GM12875 (cell line): ENCODE data around the gene POLR1C.

ENCODE experiments used
- H3K4me3 ChIP-seq: one replicate; pipeline ENCODE4 v1.5.1; 2011; ENCODE audit warnings: low read depth, low read length, control low read depth
- TF ChIP-seq, protein P1 (sequence below): IDR thresholded peaks from 2 replicates; pipeline ENCODE4 v1.5.1; 2011; ENCODE audit warnings: low read depth, mild to moderate bottlenecking, control low read depth, inconsistent platforms, low read length, moderate library complexity, borderline replicate concordance; ENCODE audit not compliant: insufficient read depth

Gene POLR1C

DNA sequence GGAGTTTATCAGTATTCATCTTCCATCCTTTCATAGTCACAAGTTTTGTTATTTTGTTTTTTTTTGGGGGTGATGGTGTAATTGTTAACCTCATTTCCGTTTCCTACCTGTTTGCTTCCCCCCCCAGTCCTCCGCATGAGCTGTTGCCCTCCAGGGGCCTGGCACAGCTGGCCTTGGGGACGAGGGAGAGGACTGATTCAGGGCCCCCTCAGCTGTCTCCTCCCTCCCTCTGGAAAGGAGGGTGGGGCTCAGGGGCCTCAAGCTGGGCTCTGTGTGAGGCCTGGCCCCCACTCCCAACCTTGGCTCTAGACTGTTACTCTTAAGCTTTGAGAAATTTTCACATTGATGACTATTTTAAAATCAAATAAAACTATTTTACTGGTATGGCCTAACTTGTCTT lies 10.7 kb upstream of the POLR1C start:
- H3K4me3 ChIP-seq: no peak overlapping the region
- TF ChIP-seq, protein P1, sequence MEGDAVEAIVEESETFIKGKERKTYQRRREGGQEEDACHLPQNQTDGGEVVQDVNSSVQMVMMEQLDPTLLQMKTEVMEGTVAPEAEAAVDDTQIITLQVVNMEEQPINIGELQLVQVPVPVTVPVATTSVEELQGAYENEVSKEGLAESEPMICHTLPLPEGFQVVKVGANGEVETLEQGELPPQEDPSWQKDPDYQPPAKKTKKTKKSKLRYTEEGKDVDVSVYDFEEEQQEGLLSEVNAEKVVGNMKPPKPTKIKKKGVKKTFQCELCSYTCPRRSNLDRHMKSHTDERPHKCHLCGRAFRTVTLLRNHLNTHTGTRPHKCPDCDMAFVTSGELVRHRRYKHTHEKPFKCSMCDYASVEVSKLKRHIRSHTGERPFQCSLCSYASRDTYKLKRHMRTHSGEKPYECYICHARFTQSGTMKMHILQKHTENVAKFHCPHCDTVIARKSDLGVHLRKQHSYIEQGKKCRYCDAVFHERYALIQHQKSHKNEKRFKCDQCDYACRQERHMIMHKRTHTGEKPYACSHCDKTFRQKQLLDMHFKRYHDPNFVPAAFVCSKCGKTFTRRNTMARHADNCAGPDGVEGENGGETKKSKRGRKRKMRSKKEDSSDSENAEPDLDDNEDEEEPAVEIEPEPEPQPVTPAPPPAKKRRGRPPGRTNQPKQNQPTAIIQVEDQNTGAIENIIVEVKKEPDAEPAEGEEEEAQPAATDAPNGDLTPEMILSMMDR: no peak

DNA sequence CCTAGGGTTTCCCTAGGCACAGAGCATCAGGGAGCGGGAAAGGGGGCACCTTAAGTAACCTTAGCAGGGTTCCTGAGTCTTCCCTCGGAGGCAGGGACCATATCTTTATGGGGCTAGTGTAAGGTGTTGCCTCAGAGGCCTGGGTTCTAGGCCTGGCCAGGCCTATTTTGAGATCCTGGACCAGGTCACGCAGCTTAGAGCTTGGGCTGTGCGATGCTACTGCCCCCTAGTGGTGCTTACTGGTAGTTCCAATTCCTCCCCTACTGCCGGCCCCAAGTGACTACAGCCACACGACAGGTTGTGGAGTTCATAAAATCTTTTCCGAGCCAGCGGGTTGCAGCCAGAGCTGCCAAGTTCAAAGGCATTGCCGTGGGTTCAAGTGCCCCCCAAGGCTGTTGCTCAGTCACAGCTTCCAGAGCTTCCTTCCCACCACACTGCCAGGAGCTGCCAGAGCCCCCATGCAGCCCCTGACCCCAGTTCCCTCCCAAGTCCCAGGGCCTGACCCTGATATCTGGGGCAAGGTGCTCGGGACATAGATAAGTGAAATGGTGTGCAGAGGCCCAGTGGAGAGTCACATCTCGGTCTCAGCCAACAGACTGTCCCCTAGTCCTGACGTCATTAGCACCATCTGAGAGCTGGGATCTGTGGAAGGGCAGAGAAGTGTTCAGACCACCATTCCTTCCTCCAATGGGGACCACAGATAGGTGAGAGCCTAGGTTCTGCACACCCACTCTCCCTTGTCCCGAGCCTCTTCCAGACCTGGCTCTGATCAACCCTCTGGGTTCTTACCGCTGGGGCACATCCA lies 10.0 kb upstream of the POLR1C start:
- TF ChIP-seq, protein P1: peak; percentile 92
- H3K4me3 ChIP-seq: no peak overlapping the region

DNA sequence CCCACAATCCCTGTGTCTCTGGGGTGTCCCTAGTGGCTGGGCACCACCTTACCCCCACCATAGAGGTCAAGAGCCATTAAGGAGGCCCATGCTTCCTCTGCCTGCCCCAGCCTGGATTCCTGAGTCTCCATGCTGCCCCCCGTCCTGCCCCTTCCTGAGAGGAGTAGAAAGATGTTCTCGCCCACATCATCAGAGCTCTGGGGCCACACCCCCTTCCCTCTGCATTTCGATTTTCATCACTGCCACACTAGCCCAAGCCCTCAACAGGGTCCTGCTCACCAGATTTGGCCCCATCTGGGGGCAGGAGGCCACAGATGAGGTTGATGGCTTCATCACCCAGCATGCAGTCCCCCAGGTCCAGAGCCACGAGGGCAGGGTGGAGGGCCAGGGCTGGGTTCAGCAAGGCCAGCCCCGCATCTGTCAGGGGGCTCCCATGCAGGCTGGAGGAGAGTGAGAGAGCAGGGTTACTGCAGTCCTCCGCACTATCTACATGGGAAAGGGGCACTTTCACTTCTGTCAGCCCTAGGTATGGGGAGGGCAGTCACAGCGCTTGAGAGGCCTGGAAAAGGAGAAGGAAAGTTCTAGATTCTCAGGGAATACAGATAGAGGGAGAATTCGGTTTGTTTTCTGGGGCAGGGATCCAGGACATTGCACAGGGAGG lies 8.3 kb upstream of the POLR1C start:
- H3K4me3 ChIP-seq: no peak overlapping the region
- TF ChIP-seq, protein P1: no peak

DNA sequence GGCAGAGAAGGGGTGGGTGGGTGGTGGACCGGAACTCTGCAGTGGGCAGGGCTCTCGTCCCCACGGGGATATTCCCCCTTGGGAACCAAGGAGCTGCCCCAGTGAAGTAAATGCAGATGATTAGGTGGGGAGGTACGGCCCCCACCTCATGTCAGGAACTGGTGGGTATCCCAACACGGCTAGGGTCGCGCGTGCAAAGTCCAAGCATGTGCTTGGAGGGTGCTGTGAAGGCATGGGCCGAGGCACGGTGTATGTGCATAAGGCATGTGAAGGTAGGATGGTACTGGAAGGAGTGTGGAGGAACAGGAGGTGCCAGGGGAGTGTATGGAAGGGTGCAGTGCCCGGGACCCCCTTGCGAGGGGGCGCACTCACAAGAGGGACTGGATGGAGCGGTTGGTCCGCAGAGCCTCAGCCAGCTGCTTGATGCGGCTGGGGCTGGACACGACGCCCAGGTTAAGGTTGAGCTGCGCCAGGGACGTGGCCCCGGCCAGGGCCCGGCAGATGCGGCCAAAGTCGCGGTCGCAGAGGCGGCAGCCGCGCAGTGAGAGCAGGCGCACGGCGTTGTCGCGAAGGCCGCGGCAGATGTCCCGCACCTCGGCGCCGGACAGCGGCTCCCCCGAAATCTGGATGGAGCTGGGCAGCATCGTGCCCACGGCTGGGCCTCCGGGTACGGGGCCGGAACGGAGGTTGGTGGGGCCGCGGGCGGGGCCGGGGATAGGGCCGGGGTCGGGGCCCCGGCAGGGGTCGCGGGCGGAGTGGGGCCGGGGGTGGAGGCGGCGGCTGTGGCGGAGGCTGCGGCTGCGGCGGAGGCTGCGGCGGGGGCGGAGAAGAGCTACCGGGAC lies 7.5 kb upstream of the POLR1C start:
- peak overlapping the region; percentile 51 for H3K4me3 ChIP-seq
- TF ChIP-seq, protein P1: no peak

DNA sequence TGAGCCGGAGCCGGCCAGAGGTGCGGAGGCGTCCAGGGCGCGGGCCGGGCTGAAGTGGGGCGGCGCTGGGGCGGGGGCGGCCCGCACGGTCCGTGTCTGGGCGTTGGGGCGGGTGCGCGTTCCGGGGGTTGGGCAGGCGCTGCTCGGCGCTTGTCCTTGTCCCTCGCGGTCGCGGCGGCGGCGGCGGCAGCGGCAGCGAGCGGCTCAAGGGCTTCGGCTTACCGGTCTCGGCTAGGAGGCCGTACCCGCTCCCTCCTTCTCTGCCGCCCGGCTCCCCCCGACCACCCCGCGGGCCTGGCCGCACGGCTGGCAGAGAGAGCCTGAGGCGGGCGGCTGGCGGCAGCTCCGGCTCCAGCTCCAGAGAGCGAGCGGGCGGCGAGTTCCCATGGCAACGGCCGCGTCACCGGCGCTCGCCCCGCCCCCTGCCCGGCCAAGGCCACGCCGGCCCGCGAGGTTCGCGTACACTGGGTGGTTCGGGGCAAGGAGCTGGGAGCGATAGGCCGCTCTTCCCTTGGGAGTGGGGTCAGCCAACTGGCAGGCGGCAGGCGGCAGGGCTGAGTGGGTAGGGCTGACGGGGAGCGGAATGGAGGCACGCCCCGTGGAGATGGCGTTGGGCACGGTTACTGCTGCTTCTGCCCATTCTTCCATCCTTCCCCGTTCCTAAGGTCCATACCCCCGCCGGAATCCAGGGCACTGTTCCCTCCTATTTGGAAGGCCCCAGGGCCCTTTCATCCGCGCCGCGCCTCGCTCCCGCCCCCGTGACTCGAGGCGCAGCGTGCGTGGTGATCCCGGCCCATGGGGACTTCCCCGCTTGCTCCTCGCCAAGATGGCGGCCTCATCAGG lies 6.7 kb upstream of the POLR1C start, which contains the start of gene LRRC73:
TSS of gene LRRC73 (minus strand) at position 363 of the 843 bp plus-strand sequence. CDS start 561 bp downstream, outside the sequence.
- peak within 1 kb of the TSS; percentile 51 for H3K4me3 ChIP-seq
- TF ChIP-seq, protein P1: no peak

DNA sequence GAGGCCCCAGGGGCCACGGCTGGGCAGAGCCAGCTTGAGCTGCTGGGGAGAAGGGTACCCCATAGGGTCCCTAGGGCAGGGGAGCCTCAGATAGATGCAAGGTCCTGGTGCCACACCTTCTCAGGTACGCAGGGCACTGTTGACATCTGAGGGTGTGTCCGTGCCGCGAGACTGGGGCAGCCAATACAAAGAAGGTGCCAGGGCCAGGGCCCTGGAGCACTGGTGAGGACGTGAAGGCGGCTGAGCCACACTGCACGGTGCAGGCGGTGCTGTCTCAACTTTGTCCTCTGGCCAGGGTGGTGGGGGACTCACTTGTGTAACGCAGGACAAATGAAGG lies 6.1 kb upstream of the POLR1C start:
- TF ChIP-seq, protein P1: no peak
- H3K4me3 ChIP-seq: no peak overlapping the region
